Ramos (cell line): ENCODE results near the gene ZNF181.
"Not testable (repeated sequence)": the region's sequence is repeated elsewhere in the genome, so short reads cannot be mapped to it uniquely, and the experiment has no call there.

Experiments
- in situ Hi-C: fragments of 300-500 bp; cut with MboI; formaldehyde crosslinking; loops from one replicate; pipeline ENCODE4 v1.14.3; 2022; ENCODE audit warnings: low sequenced_read_pairs; ENCODE audit not compliant: unreplicated experiment

Gene ZNF181

DNA sequence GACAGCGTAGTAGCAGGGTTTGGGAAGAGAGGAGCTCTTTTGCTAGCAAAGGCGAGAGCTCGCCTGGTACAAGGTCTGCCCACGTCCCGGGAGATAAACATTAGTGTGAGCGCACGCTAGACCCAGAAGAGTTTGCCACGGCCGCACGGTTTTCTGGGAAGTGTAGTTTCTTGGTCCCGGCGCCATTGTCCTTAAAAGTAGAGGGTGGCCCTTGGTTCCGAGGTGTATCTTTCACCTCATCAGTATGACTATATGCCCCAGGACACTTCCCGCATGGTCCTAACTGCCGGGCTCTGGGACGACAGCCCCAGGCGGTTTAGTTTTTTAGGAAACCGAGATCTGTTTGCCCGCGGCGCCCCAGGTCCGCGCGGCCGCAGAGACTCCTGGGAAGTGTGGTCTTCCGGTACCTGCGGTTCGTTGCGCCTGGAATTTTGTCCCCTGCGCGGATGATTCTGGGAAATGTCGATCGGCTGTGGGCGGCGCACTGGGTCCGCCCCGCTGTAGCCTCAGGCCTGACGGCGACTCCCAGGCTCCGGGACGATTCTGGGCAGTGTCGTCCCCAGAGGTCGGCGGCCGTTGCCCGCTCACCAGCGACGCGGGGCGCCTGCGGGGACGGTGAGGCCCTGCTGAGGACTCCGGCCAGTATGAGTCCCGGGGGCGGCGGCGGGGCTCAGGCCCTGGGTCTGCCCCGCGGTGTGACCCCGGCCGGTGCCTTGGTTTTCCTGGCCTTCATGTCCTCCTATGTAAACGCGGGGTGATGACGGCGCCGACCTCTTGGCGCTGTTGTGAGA is at the start of gene ZNF181:
ZNF181 (plus strand) TSS at position 498 of the 791 bp plus-strand sequence. CDS start 795 bp downstream, outside the sequence.
- in situ Hi-C loops, result no loop called here

DNA sequence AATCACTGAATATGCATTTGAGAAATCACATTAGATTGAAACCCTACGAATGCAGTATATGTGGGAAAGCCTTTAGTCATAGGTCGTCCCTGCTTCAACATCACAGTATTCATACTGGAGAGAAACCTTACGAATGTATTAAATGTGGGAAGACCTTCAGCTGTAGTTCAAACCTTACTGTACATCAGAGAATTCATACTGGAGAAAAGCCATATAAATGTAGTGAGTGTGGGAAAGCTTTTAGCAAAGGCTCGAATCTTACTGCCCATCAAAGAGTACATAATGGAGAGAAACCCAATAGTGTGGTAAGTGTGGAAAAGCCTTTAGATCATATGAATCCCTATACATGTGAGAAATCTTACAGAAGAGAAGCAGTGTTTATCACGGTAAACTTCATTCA is 48.8 kb upstream of the ZNF181 start:
- in situ Hi-C loops, result not testable (repeated sequence)

DNA sequence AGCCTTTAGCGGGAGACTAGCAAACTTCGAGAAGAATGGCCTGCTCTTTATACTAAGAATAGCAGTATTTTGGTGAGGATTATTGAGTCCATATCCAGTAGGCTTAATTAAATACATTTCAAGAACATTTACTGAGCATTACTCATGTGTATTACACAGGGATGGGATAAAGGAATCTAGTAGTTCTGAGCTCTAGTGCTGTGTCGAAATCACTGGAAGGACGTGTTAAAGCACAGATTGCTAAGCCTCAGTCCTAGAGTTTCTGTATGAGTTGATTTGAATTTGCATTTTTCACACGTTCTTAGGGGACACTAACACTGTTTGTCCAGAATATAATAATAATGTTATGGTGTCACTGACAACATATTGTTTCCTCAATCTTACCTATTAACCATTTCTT is 47.6 kb upstream of the ZNF181 start:
- in situ Hi-C loops, result no loop called here

DNA sequence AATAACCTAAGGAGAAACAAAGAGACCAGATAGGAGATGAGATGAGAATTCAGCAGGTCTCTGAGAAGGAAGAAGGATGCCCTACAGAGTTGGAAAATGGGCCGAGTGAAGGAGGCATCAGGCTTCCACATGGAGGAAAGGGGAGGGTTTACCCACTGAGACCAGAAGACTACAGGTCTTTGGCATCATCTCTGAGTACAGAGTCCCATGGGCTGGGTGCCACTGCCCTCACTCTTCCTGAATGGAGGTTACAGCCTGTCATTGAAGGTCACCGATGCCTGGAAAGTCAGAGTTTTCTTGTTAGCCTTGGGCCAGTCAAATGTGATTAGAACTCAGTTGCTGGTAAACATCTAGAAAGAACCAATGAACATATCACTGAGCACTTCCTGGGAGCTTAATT is 46.7 kb upstream of the ZNF181 start:
- in situ Hi-C loops, result no loop called here

DNA sequence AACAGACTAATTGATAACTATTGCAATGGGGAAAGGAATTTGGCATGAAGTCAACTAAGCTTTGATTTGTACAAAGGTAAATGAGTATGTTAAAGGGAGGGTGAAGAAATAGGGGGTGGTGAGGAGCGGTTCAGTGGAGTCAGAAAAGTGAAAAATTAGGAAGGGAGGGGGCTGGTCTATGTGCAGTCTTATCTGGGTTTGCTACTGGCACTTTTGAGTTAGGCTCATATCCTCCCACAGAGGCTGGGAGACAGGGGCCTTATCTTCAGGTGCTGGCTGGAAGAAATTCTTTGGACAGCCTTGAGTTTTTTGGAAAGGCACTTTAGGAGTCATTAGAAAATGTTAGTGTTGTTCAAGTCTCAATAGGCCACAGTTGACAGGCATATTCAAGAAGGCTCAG is 45.5 kb upstream of the ZNF181 start:
- in situ Hi-C loops, result no loop called here

DNA sequence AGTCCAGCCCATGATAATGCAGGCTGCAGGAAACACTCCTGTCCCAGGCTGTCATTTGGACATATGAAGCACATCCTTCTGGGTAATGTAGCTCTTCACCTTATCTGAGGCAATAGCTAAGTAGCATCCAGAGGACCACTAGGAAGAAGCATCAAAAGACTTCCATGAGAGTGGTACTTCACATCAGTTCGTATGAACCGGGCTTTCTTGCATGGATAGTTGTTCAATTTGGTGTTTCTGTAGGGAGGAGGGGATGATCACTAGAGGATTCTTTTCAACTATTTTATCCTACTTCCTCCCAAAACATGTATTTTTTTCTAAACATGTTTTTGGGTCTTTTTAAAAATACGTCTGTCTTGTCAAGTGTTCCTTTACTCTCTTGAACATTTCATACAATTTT is 43.7 kb upstream of the ZNF181 start:
- in situ Hi-C loops, result no loop called here

DNA sequence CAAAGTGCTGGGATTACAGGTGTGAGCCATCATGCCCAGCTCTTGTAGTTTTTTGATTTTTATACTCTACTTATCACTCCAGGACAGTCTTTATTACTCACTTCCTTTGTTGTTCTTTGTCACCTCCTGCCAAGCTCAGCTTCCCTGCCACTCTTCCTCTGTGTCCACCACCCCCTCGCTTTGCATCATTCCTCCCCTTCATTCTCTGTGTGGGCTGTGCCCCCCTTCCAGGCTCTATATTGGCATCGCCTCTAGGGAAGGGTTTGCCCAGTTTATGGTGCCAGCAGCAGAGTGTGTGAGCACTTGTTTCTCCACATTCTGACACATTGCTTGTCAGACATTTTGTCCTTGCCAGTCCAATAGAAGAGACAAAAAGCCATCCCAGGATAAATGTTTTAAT is 41.5 kb upstream of the ZNF181 start:
- in situ Hi-C loops, result no loop called here

DNA sequence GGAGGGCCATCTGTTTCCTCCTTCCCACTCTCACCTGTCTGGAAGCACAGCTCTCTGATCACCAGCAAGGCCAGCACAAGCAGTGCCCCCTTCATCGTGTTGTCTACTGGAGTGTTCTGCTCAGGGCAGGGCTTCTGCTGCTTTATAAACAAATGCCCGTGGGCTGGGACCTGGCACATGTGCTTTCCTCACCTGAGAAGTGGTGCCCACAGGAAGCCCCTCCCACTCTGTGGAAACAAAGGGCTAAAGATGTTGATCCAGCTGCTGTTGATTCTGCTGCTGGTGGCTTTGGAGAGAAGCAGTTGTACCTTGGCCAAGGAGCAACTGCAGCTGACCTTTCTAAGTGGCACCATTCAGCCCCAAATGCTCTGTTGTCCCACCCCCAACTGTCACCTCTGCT is 26.4 kb upstream of the ZNF181 start:
- in situ Hi-C loops, result loop anchor here (25.0 kb wide), 1 partner anchor 195 kb away; no protein-coding TSS in a partner anchor

DNA sequence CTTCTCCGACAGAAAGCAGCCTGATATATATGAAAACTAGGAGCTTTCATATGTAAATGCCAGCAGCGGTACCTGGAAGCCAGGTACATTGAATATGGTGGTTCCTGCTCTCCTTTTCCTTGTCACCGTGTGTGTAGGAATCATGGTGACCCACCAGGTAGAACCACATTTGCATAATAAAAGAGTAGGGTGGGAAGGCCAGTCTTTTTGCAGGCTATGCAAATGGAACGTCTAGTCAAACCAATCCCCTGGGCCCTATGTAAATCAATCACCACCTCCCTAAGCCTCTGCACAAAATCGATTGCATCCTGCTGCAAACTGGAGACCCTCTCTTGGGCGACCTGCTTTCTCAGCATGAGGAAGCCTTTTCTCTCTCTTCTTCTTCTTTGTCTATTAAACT is 22.2 kb upstream of the ZNF181 start:
- in situ Hi-C loops, result loop anchor here (5.0 to 25.0 kb wide), 2 partner anchors 75 to 200 kb away; no protein-coding TSS in a partner anchor

DNA sequence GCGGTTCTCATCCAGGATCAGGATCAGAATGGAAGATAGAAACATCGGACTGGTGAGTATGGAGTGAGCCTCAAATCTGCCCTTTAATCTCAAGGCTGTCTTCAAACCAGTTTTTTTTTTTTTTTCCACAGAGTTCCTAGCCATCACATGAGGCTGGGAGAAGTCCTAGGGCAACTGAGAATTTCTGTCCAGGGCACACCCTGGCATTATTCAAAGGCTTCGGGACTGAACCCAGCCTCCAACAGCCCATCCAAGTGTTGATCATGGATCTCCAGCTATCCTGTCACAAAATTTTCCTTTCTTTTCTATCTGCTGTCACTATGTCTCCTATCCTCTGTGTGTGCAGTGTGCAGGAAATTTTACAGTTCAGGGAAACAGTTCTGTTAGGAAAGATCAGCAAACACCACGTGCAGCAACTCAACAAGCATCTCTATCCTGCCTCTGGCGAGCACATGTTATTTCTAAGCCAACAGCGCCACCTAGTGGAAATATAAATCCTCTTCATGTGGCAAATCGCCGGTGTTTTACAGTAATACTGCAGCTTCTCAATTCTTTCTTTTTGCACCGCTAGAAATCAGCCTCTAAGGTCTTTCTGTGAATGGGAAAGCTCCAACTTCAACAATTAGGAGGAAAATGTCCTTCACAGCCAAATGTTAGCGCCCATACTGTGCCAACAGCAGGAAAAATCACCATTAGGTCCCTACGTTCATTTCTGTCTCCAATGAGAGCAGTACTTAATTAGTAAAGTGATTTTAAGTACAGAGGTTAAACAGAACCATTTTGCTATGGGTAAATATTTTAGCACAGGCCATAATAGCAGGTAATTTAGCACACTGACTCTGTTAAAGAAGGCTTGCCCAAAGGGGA is 21.4 kb upstream of the ZNF181 start:
- in situ Hi-C loops, result loop anchor here (5.0 to 25.0 kb wide), 2 partner anchors 75 to 200 kb away; no protein-coding TSS in a partner anchor

DNA sequence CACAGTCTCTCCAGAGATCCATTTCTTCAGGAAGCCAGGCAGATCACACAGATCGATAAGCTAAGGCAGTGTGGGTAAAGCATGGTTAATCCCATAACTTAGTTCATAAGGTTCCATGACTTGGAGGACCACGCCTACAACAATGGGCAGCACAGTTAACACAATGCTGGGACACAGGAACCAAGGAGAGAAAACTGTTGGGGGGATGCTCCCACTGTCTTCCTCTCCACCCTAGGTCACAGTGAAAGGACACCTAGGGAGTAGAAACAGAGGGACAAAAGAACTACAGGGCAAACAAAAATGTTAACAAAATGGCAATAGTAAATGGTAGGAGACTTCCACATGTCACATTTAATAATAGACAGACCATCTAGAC is 20.8 kb upstream of the ZNF181 start:
- in situ Hi-C loops, result loop anchor here (5.0 to 25.0 kb wide), 2 partner anchors 76 to 201 kb away; no protein-coding TSS in a partner anchor

DNA sequence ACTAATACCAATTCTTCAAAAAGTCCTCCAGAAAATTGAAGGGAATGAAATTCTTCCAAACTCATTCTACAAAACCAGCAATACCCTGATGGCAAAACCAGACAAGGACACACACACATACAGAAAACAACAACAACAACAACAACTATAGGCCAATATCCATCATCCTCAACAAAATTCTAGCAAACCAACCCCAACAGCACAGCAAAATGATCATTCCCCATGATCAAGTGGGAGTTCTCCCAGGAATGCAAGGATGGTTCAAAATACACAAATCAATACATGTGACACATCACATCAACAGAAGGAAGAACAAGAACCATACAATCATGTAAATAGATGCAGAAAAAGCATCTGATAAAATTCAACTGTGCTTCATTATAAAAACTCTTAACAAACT is 18.7 kb upstream of the ZNF181 start:
- in situ Hi-C loops, result loop anchor here (25.0 kb wide), 1 partner anchor 203 kb away; no protein-coding TSS in a partner anchor

DNA sequence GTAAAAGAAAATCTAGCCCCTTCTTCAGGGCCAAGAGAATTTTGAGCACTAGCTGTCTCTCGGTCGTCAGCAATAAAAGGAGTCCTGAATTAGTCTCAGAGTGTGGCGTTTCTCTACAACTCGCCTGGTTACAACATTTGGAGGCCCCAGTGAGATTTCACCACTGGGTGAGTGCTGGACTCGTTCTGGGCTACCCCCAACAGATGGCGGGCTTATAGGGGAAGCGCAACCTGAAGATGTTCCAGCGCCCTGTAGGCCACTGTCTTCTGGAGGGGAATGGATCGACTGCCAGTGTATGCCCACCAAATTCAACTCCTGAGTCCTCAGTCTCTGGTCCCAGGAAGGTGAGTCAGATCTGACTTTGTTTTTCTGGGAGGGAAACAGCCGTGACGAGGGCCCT is 11.7 kb upstream of the ZNF181 start:
- in situ Hi-C loops, result loop anchor here (25.0 kb wide), 1 partner anchor 210 kb away; no protein-coding TSS in a partner anchor

DNA sequence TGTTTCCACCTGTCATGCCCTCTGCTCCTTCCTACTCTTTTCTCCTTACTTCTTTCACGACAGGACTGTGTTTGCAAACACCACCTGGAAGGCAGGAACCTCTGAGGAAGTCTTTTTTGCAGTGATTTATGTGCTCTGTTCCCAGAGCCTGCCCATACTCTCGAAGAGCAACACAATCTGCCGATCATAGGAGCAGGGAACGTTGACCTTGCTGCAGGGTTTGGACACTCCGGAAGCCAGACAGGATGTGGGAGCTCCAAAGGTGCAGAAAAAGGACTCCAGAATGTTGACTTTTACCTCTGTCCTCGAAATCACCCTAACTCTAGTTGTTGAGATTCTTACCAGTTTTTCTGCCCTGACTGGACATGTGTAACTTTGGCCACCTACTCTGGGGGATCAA is 8.6 kb upstream of the ZNF181 start:
- in situ Hi-C loops, result no loop called here

DNA sequence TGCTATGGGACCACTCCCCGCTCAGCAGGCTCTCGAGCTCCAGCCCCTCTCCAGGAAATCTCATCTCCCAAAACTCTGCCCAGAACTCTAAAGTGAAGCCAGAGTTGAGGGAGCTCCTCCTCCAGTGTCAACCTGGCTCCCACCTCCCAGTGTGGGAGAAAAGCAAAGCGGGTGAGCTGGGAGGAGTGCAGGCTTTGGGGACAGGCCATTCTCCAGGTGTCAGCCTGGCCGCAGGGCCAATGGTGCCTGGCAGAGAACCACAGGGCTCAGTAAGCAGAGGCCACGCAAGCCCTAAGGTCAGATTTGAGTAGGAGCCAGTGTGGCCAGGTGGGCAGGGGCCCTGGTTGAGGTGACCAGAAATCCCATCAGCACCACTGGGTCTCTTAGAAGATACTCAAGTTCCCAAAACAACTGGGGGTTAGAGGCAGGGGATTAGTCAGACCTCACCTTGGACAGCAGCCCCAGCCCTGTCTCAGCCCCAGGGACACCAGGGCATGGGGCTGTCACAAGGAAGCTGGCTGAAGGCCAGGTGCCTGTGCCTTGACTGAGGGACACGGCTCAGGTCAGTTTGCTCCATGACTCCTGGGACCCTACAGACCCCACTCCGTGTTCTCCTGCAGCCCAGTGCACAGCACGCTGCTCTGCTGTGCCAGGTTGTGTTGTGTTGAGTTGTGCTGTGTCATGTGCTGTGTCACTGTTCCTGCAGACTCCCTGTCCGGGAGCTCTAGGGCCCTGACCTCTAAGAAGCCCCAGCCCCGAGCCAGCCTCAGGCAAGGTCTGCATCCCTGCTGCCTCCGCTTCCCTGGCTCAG is 2.8 kb upstream of the ZNF181 start:
- in situ Hi-C loops, result no loop called here

DNA sequence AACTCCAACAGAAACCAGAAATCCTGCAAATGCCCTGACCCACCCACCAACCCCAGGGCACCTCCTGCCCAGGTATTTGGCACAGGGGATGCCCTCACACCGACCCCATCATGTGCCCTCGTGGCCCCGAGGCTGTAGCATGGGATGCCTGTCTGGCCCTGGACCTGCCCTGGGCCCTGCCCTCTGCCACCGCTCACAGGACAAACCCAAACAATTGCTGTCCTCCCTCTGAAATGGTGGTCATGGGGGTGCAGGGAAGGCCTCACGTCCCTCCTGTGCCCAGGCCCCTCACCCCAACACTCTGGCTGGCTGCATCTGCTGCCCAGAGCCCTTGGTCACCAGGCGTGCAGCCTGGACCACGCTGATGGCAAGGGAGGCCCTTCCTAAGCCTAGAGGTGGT is 2.1 kb upstream of the ZNF181 start:
- in situ Hi-C loops, result no loop called here

DNA sequence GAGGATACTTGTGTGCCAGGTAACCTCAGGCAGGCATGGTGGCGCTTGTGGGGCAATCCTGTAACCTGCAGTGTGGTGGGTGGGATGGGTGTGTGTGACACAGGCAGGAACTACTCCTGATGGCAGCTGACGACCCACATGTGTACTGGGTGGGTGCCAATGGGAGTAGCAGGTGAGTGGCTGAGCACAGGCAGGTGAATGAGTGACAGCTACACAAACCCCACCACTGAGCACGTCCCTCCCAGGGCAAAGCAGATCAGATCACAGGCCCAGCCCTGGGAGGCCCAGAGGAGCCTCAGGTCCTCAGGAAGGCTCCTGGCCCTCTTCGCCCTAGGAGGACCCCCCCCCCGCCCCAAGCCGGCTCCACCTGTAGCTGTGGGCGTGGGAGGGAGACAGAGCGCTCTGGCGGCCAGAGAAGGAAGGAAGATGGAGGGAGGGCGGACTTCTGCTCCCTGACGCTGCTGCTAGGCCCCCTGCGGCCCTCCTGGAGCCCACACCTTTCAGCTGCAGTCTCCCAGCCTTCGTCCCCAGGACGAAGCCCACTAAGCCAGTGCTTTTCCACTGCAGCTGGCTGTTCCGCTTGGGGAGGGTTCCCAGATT is 1.3 kb upstream of the ZNF181 start:
- in situ Hi-C loops, result no loop called here

DNA sequence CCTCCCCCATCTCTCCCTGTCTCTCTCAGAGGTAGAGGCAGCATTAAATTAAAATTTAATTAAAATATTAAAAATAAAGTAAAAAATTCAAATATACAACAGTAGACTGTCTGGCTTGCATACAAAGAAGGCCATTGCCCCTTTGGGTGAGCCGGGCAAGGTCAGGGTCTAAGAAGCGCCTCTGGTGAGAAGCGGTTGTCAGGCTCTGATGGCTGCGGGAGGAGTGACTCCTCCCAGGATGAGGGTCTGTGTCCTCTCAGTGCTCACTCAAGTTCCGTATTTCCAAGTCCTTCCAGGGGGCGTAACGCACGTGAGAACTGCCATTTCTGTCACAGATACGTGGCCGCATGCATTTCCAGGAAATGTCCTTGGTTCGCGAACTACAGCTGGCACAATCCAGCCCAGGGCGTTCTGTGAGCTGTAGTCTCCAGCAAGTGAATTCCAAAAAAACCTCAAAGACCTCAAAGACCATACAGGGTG is 737 bp upstream of the ZNF181 start:
- in situ Hi-C loops, result no loop called here

DNA sequence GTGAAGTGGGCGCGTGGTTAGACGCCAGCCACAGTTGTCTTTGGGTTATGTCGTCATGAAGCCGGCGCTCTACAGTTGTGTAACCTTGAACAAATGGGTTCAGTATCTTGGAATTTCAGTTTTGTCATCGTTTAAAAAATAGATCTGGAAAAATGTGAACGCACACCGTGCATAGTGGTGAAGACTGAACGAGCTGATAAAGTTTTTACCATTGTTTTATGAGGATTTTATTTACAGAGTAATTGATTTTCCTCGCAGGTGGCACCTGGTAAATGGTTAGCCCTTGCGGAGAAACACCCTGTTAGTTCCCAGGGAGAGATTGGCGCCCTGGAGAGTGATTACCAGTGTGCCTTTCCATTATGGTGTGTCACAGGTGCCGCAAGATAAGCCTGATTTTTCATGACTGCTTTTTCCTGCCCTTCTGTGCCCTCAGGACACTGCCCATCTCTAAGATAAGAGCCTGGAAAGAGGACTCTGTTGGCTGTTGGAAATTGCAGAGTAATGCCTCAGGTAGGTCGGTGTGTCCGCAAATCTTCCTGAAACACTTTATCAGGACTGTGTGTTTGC is 577 bp downstream of the ZNF181 start:
- in situ Hi-C loops, result no loop called here
